Nephron progenitor cell (in vitro differentiated cells): ENCODE data around the gene UBE2F.
A peak's percentile ranks its signal among the peaks of the same experiment; 100 is the strongest.
"Not testable (repeated sequence)": the region's sequence is repeated elsewhere in the genome, so short reads cannot be mapped to it uniquely, and the experiment has no call there.

Experiments used
- DNase-seq: peaks from one replicate; pipeline ENCODE4 v3.0.0; 2021
- H3K27ac Mint-ChIP-seq: 2 replicates; pipeline ENCODE4 v1.8.0; 2021; ENCODE audit warnings: mild to moderate bottlenecking, moderate library complexity, mixed read lengths
- H3K27me3 Mint-ChIP-seq: 2 replicates; pipeline ENCODE4 v1.8.0; 2021; ENCODE audit warnings: mild to moderate bottlenecking, low read depth, mixed read lengths; ENCODE audit not compliant: poor library complexity
- H3K36me3 Mint-ChIP-seq: 2 replicates; pipeline ENCODE4 v1.8.0; 2021; ENCODE audit warnings: low read depth, mixed read lengths
- H3K4me1 Mint-ChIP-seq: 2 replicates; pipeline ENCODE4 v1.8.0; 2021; ENCODE audit warnings: mixed read lengths
- H3K4me3 Mint-ChIP-seq: 2 replicates; pipeline ENCODE4 v1.8.0; 2021; ENCODE audit warnings: mild to moderate bottlenecking, moderate library complexity, mixed read lengths
- H3K9me3 Mint-ChIP-seq: 2 replicates; pipeline ENCODE4 v1.8.0; 2021; ENCODE audit warnings: mild to moderate bottlenecking, moderate library complexity, mixed read lengths
- CTCF ChIP-seq: fragments of 200-600 bp; sonication (generic); IDR thresholded peaks from 2 replicates; pipeline ENCODE4 v1.5.0; 2021; ENCODE audit warnings: antibody characterized with exemption

UBE2F gene

GRCh38 chr2:238061315-238062202 lies 94.7 kb downstream of the UBE2F start:
- Mint-ChIP-seq H3K27me3 (no peaks in the 10 kb centered on the region), H3K27ac (peak overlapping the region; percentile 81), H3K9me3 (peaks cover 25% of the 10 kb centered on the region), H3K36me3 (peaks cover 45% of the 10 kb centered on the region), H3K4me3 (peak overlapping the region; percentile 89), H3K4me1 (peaks cover 49% of the 10 kb centered on the region)
- no peak for TF ChIP-seq CTCF
- peak; percentile 28 for DNase-seq

- Mint-ChIP-seq H3K36me3 (peaks cover 57% of the 10 kb centered on the region), H3K27me3 (no peaks in the 10 kb centered on the region), H3K9me3 (peaks cover 16% of the 10 kb centered on the region), H3K27ac (no peak overlapping the region), H3K4me3 (no peak overlapping the region), H3K4me1 (peaks cover 45% of the 10 kb centered on the region)
- no peak for DNase-seq
- TF ChIP-seq CTCF, result no peak
Measured at GRCh38 chr2:238063414-238064189, 96.8 kb downstream of the UBE2F start.

GRCh38 chr2:238064376-238064775 lies 97.6 kb downstream of the UBE2F start:
- no peak for DNase-seq
- no peak overlapping the region for H3K4me3 Mint-ChIP-seq

GRCh38 chr2:238065071-238065846 lies 98.4 kb downstream of the UBE2F start:
- Mint-ChIP-seq H3K36me3 (peaks cover 57% of the 10 kb centered on the region), H3K27ac (no peak overlapping the region), H3K27me3 (no peaks in the 10 kb centered on the region), H3K9me3 (peaks cover 5% of the 10 kb centered on the region), H3K4me3 (no peak overlapping the region), H3K4me1 (peaks cover 34% of the 10 kb centered on the region)
- DNase-seq, result no peak
- TF ChIP-seq CTCF, result no peak

More at GRCh38 chr2:238064376-238064775, 97.6 kb downstream of the UBE2F start:
- Mint-ChIP-seq H3K36me3 (peaks cover 54% of the 10 kb centered on the region), H3K27ac (no peak overlapping the region), H3K27me3 (no peaks in the 10 kb centered on the region), H3K4me1 (peaks cover 41% of the 10 kb centered on the region), H3K9me3 (peaks cover 9% of the 10 kb centered on the region)
- TF ChIP-seq CTCF, result no peak

GRCh38 chr2:238066218-238066617 lies 99.4 kb downstream of the UBE2F start:
- TF ChIP-seq CTCF, result no peak
- Mint-ChIP-seq H3K36me3 (peaks cover 65% of the 10 kb centered on the region), H3K27ac (no peak overlapping the region), H3K4me1 (peaks cover 31% of the 10 kb centered on the region), H3K9me3 (peaks cover 5% of the 10 kb centered on the region), H3K27me3 (no peaks in the 10 kb centered on the region), H3K4me3 (no peak overlapping the region)
- DNase-seq, result no peak

GRCh38 chr2:238066718-238067117 lies 99.9 kb downstream of the UBE2F start:
- H3K27me3 Mint-ChIP-seq, H3K9me3 Mint-ChIP-seq, H3K4me3 Mint-ChIP-seq, DNase-seq, H3K27ac Mint-ChIP-seq: not testable (repeated sequence)
- Mint-ChIP-seq H3K36me3 (peaks cover 70% of the 10 kb centered on the region), H3K4me1 (peaks cover 26% of the 10 kb centered on the region)
